HUES64 (cell line): ENCODE measurements around the gene DPPA2.

Experiments
- H3K27ac ChIP-seq: 2 replicates; pipeline ENCODE4 v1.7.0; 2013; ENCODE audit warnings: low read depth, low read length, inconsistent platforms
- H3K27me3 ChIP-seq: 2 replicates; pipeline ENCODE4 v1.6.1; 2013; ENCODE audit warnings: mild to moderate bottlenecking, low read length; ENCODE audit not compliant: insufficient read depth
- H3K36me3 ChIP-seq: 2 replicates; pipeline ENCODE4 v1.6.1; 2013; ENCODE audit warnings: mild to moderate bottlenecking, low read length; ENCODE audit not compliant: insufficient read depth
- H3K4me1 ChIP-seq: 2 replicates; pipeline ENCODE4 v1.6.1; 2013; ENCODE audit warnings: mild to moderate bottlenecking, low read length, moderate library complexity; ENCODE audit not compliant: insufficient read depth
- H3K4me3 ChIP-seq: 2 replicates; pipeline ENCODE4 v1.5.1; 2013; ENCODE audit warnings: mild to moderate bottlenecking, low read length, moderate library complexity
- H3K9ac ChIP-seq: 2 replicates; pipeline ENCODE4 v1.6.1; 2013; ENCODE audit warnings: mild to moderate bottlenecking, low read depth, low read length
- H3K9me3 ChIP-seq: 2 replicates; pipeline ENCODE4 v1.6.1; 2013; ENCODE audit warnings: low read depth, low read length; ENCODE audit not compliant: insufficient read depth
- WGBS: fragments of 150-250, 120-280 bp; methylation state at CpG from one replicate; pipeline ENCODE4 v1.1.7; 2013; ENCODE audit warnings: missing lambda C conversion rate; 5-methylcytosine and 5-hydroxymethylcytosine counted together

Gene DPPA2

DNA sequence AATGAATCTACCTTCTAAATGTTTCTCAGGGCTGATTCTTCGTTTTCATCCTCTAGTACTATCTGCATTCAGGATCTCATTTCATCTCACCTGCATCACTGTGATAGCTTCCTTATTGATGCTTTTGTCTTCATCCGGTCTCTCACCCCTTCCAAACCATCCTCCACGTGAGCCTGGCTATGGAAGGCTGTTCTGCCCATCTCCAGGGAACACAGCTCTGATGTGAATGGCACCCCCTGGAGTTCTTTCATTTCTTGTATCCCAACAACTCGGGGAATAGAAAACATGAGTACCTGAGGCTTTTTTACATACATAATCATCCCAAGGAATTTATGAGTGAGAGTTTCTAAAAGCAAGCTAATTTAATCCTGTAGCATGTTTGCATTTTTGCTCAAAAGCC is 29.8 kb upstream of the DPPA2 start:
- whole genome bisulfite sequencing: 57% methylated on average over 3 of the region's 4 CpGs
- Histone ChIP-seq H3K9me3 (no peaks in the 10 kb centered on the region), H3K4me3 (no peak overlapping the region), H3K4me1 (0 out of 2 replicates have a peak, but pooled peaks cover 11% of the 10 kb centered on the region), H3K36me3 (peaks cover 34% of the 10 kb centered on the region), H3K27me3 (no peaks in the 10 kb centered on the region), H3K9ac (no peak overlapping the region), H3K27ac (no peak overlapping the region)

DNA sequence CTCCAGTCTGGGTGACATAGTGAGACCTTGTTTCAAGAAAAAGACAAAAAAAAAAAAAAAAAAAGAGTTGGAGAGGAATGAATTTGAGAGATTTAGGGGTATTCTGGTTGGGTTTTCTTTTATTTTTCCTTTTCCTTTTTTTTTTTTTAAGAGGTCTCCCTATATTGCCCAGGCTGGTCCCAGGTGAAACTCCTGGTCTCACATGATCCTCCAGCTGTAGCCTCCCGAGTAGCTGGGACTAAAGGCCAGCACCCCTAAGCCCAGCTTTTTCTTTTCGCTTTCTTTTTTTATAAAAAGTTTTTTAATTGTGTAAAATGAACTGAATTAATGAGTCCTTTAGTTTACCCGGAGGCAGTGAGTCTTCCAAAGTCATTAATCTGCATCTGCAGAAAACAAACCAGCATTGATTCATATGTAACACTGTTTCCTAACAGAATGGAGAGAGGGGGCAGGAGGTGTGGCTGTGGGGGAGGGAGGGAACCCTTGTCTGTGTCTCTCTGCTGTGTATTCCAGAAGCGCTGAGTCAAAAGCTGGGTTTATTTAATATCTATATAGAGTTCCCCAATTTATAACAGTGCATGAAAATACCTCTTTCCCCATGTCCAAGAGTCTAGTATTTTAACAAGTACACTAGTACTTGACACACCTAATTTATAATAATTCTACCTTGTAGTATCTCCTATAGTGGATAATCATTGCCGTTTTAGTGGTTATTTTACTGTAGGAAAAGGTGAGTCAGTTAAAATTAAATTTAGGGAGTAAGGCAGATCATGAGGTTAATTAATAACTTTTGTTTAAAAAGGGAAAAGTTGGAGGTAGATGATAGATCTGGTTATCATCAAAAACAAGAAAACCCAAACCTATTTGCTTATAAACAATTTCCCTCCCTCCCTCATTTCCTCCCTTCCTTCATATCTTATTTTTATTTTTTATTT is 23.7 kb upstream of the DPPA2 start:
- peak overlapping the region; percentile 93 for H3K27ac ChIP-seq
- no peaks in the 10 kb centered on the region for H3K27me3 ChIP-seq
- WGBS: 34% methylated on average over 4 of the region's 5 CpGs
- peak overlapping the region; percentile 94 for H3K4me3 ChIP-seq
- H3K36me3 ChIP-seq: peaks cover 36% of the 10 kb centered on the region
- peak overlapping the region; percentile 49; the same call in 1 of the 2 replicates for H3K9ac ChIP-seq
- H3K9me3 ChIP-seq: no peaks in the 10 kb centered on the region
- peaks cover 21% of the 10 kb centered on the region for H3K4me1 ChIP-seq

DNA sequence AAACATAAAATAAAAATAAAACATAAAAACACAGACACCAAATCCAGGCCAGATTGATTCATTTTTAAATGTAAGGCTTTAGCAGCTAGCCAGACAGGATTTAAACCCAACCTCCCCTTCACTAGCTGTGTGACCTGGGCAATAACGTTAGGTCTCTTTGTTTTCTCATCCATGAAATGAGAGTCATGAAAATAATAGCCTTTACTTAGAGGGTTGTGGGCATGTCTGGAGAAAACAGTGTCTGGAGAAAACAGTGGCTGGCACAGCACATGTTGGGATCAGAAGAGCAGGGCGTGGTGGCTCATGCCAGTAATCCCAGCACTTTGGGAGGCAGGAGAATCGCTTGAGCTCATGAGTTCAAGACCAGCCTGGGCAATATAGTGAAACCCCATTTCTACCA is 22.9 kb upstream of the DPPA2 start:
- peak overlapping the region; percentile 94 for H3K4me3 ChIP-seq
- 52% methylated on average over 3 of the region's 3 CpGs for WGBS

DNA sequence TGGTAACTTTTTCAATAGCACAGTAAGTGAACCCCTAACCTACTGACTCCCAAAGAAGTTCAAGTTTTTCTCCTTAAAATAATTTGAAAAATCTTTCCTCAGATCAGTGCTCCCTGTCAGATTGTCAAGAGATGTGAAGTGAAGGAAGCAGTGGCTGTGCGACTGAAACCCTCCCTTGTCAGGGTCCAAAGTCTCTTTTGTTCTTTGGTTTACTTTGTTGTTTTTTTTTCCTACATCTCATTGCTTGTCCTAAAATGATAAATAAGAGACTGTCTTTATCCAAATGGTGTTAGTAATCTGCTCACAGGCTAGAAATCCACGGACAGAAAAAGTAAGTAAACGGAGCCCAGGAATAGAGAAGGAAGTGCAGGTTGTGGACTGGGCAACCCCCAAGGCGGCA is 22.0 kb upstream of the DPPA2 start:
- Histone ChIP-seq H3K36me3 (peaks cover 37% of the 10 kb centered on the region), H3K4me3 (peak overlapping the region; percentile 94), H3K9ac (peak overlapping the region; percentile 99), H3K4me1 (peaks cover 21% of the 10 kb centered on the region), H3K9me3 (no peaks in the 10 kb centered on the region), H3K27ac (peak overlapping the region; percentile 93), H3K27me3 (no peaks in the 10 kb centered on the region)
- WGBS: 20% methylated on average over 4 of the region's 4 CpGs

More for the DNA sequence above, 22.9 kb upstream of the DPPA2 start:
- peaks cover 37% of the 10 kb centered on the region for H3K36me3 ChIP-seq
- peak overlapping the region; percentile 99; the same call in 1 of the 2 replicates for H3K9ac ChIP-seq
- no peaks in the 10 kb centered on the region for H3K27me3 ChIP-seq
- H3K27ac ChIP-seq: peak overlapping the region; percentile 93
- peaks cover 21% of the 10 kb centered on the region for H3K4me1 ChIP-seq
- no peaks in the 10 kb centered on the region for H3K9me3 ChIP-seq

DNA sequence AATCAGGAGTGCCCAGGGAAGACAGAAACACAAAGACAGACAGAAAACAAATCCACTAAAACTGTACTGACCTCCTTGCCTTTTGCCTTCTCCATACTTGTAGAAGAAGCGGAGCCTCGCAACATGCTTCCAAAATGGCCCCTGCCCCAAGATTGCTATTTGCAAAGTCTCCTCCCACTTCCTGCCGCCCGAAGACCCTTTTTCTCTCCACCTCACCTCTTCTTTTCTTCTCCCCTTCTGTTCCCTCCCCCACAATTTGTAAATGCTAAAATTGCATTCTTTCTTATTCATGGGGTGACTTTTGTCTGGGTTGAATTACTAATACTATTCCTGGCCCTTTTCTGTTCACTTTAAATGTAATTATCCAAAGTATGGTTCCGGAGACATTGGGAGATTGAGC is 21.1 kb upstream of the DPPA2 start, which contains the start of gene DPPA4:
TSS of gene DPPA4 (minus strand) at position 154 of the 400 bp plus-strand sequence. CDS start at position 125, 29 bp downstream.
- peak within 1 kb of the TSS; percentile 99 for H3K9ac ChIP-seq
- peak within 1 kb of the TSS; percentile 94 for H3K4me3 ChIP-seq
- peaks cover 45% of the 10 kb centered on the region for H3K36me3 ChIP-seq
- no peaks in the 10 kb centered on the region for H3K9me3 ChIP-seq
- 2% methylated on average over 4 of the region's 5 CpGs for WGBS
- H3K27me3 ChIP-seq: no peaks in the 10 kb centered on the region
- H3K4me1 ChIP-seq: peaks cover 24% of the 10 kb centered on the region
- peak within 1 kb of the TSS; percentile 93 for H3K27ac ChIP-seq

DNA sequence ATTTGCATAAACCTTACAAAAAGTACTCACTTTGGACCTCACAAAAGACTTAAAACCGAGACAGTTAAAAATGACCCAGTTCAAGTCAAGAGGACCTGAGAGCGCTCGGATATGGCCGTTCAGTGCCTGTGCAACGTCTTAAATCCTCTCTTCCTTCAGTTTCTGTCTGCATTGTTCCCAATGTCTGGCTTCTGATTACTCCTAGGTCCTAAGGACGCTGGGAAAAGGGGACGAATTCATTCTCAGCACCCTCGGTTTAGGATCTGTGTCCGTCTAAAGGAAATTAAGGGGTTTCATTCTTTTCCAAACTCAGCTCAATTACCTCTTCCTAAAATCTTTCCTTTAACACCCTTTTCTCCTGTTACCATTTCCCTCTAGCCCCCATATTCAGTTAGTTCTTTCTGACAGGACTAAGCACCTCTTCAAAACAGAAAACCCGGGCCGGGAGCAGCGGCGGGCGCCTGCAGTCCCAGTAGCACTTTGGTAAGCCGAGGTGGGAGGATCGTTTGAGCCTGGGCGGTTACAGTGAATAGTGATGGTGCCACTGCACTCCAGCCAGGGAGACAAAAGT is 20.1 kb upstream of the DPPA2 start:
- H3K4me3 ChIP-seq: peak overlapping the region; percentile 94
- WGBS: 0% methylated on average over 17 of the region's 17 CpGs

DNA sequence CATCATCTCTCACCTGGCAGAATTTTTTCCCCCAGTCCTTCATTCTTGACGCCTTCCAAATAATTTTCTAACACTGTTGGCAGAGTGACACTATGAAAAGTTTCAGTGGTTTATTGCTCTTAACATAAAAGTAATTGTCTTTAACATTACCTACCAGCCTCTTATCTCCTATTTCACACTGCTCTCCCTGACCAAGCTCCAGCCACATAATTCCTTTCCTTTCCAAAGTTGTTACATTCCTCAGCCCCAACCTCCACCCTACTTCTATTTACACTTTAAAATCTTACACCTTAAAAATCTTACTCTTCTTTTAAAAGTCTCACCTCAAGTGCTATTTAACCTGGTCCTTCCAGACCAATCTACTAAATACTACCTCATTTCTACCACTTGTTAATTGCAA is 18.3 kb upstream of the DPPA2 start:
- peaks cover 69% of the 10 kb centered on the region for H3K36me3 ChIP-seq
- H3K9ac ChIP-seq: peak overlapping the region; percentile 99

More for the DNA sequence above, 20.1 kb upstream of the DPPA2 start:
- Histone ChIP-seq H3K36me3 (peaks cover 51% of the 10 kb centered on the region), H3K4me1 (peaks cover 31% of the 10 kb centered on the region), H3K27me3 (no peaks in the 10 kb centered on the region), H3K9ac (peak overlapping the region; percentile 99), H3K9me3 (no peaks in the 10 kb centered on the region), H3K27ac (peak overlapping the region; percentile 93)

DNA sequence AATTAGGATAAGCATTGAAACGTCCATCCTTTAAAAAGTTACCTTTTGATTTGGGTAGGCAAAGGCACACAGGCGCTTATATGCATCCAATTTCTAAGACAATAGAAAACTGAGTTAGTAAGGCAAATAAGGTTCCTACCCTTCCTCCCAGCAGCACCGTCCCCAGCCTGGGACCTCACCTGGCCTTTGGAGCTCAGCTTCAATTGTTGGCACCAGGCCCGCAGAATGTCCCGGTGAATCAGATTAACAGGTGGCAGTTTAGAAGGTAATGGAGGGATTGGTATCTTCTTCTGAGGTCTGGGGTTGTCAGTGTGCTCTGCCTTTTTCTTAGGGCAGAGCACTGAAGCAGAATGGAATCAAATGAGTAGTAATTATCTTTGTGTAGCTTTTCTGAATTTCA is 15.4 kb upstream of the DPPA2 start:
- no peaks in the 10 kb centered on the region for H3K9me3 ChIP-seq
- no peak overlapping the region; the same call in 1 of the 2 replicates for H3K27ac ChIP-seq
- H3K27me3 ChIP-seq: no peaks in the 10 kb centered on the region
- H3K9ac ChIP-seq: peak overlapping the region; percentile 33; the same call in 1 of the 2 replicates
- 75% methylated on average over 5 of the region's 5 CpGs for WGBS
- peak overlapping the region; percentile 38 for H3K4me3 ChIP-seq
- H3K36me3 ChIP-seq: peaks cover 97% of the 10 kb centered on the region
- peaks cover 10% of the 10 kb centered on the region for H3K4me1 ChIP-seq

More for the DNA sequence above, 18.3 kb upstream of the DPPA2 start:
- H3K9me3 ChIP-seq: no peaks in the 10 kb centered on the region
- no peaks in the 10 kb centered on the region for H3K27me3 ChIP-seq
- 0% methylated on average over 1 of the region's 1 CpG for WGBS
- peak overlapping the region; percentile 94 for H3K4me3 ChIP-seq
- H3K27ac ChIP-seq: peak overlapping the region; percentile 8; the same call in 1 of the 2 replicates
- peaks cover 22% of the 10 kb centered on the region for H3K4me1 ChIP-seq

DNA sequence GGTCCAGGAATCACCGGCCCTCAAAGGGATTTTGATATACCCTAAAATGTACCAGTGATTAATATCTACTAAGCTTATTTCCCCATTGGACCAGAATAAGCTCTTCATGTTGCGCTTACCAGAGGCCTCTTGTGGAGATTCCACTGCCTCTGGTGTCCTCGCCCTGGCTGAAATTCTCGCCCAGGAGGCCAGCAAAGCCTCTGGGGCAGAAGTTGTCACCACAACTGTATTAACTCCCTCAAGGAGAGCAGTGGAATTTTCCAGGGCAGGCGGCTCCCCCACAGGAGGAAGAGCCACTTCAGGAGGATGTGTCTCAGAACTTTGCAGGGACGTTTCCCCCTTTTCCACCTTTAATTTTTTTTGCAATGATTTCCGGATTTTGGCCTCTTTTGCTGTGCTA is 14.1 kb upstream of the DPPA2 start:
- H3K27ac ChIP-seq: peak overlapping the region; percentile 33; the same call in 1 of the 2 replicates

DNA sequence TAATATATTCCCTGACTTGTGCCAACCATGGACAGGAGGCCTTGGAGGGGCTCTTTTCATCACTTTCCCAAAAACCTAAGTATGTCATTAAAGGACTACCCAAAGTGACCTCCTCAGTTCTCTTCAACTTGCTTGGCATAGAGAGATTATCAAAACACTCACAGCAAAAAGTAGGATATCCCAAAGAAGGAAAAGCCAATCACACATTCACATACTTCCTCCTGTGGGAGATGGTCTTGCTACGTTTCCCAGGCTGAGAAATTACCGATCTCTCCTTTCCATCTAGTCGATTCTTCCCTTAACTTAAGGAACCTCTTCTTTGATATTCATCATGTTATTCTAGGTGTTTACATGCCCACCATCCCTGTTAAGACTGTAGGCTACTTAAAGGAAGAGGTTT is 11.9 kb upstream of the DPPA2 start:
- peaks cover 10% of the 10 kb centered on the region for H3K4me1 ChIP-seq
- no peaks in the 10 kb centered on the region for H3K27me3 ChIP-seq
- H3K36me3 ChIP-seq: peaks cover 75% of the 10 kb centered on the region
- no peak overlapping the region for H3K4me3 ChIP-seq
- H3K9me3 ChIP-seq: no peaks in the 10 kb centered on the region
- no peak overlapping the region for H3K27ac ChIP-seq
- H3K9ac ChIP-seq: no peak overlapping the region
- WGBS: 95% methylated on average over 3 of the region's 3 CpGs

More for the DNA sequence above, 14.1 kb upstream of the DPPA2 start:
- H3K27me3 ChIP-seq: no peaks in the 10 kb centered on the region
- no peaks in the 10 kb centered on the region for H3K9me3 ChIP-seq
- H3K9ac ChIP-seq: no peak overlapping the region
- 90% methylated on average over 6 of the region's 7 CpGs for WGBS
- peak overlapping the region; percentile 17; the same call in 1 of the 2 replicates for H3K4me3 ChIP-seq
- H3K4me1 ChIP-seq: peaks cover 10% of the 10 kb centered on the region
- H3K36me3 ChIP-seq: peaks cover 97% of the 10 kb centered on the region

DNA sequence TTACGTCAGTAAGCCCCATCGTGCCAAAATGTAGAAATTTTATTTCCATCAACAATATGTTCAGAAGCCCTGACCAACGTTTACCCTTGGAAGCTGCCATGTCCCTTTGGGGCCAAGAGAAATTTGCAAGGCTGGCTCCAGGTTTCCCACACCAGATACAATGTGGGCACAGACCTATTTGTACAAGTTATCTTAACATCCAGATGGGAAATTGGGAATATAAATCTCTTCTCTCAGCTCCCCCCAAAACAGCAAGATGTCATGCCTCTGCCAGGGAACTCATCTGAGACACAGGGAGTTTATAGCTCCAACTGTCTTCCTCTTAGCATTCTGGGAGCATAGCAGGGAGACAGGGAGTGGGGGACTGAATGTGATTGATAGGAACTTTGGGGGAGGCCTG is 9.3 kb upstream of the DPPA2 start:
- peak overlapping the region; percentile 40; the same call in 1 of the 2 replicates for H3K27ac ChIP-seq
- H3K9ac ChIP-seq: no peak overlapping the region
- H3K27me3 ChIP-seq: no peaks in the 10 kb centered on the region
- no peaks in the 10 kb centered on the region; the same call in 1 of the 2 replicates for H3K4me1 ChIP-seq
- 74% methylated on average over 3 of the region's 3 CpGs for whole genome bisulfite sequencing
- peaks cover 50% of the 10 kb centered on the region for H3K36me3 ChIP-seq
- H3K4me3 ChIP-seq: no peak overlapping the region
- no peaks in the 10 kb centered on the region for H3K9me3 ChIP-seq
